ENCODE data around the gene CSN3.
"Not testable (repeated sequence)": the region's sequence is repeated elsewhere in the genome, so short reads cannot be mapped to it uniquely, and the experiment has no call there.

CSN3 gene

DNA sequence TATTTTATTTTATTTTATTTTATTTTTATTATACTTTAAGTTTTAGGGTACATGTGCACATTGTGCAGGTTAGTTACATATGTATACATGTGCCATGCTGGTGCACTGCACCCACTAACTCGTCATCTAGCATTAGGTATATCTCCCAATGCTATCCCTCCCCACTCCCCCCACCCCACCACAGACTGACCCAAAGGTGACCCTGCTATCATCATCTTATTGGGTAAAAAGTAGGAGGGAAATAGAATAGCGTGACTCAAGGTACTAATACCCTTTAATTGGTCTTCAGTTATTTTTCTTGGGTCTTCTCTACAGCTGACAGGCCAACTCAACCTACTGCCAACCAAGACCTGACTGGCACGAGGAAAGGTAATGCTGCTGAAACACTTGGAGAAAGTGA is at the start of gene CSN3:
TSS of gene CSN3 (plus strand) at position 301 of the 400 bp plus-strand sequence. CDS start 2,223 bp downstream, outside the sequence.
- not testable (repeated sequence) for H3K4me3 ChIP-seq; H3K27ac ChIP-seq; H3K9me3 ChIP-seq (ENCODE audit: low read depth, low read length); DNase-seq (ENCODE audit: low read depth, low spot score); H3K36me3 ChIP-seq (ENCODE audit: insufficient read depth, low read length); H3K9ac ChIP-seq (ENCODE audit: insufficient read length)

GRCh38 chr4:70192895-70193294 is 49.5 kb upstream of the CSN3 start:
- TF ChIP-seq EZH2 (IDR thresholded peaks at IDR 0.05) (no peak), FOXP2 (optimal IDR thresholded peaks at IDR 0.05; ENCODE audit: control extremely low read depth, extremely low read length, insufficient read depth) (no peak), POLR2AphosphoS5 (IDR thresholded peaks at IDR 0.05; ENCODE audit: borderline replicate concordance, low read depth, low read length) (no peak)
- H3K36me3 ChIP-seq (ENCODE audit: insufficient read depth, low read length): no peaks in the 10 kb centered on the region
- H3K27ac ChIP-seq: no peak overlapping the region
- no peaks in the 10 kb centered on the region for H3K9me3 ChIP-seq (ENCODE audit: low read depth, low read length)
- H3K4me3 ChIP-seq: no peak overlapping the region
- DNase-seq (ENCODE audit: low read depth, low spot score): no peak
- H3K9ac ChIP-seq (ENCODE audit: insufficient read length): no peak overlapping the region

- Histone ChIP-seq H3K4me3 (no peak within 1 kb of the TSS), H3K27ac (no peak within 1 kb of the TSS), H3K9me3 (ENCODE audit: low read depth, low read length) (no peaks in the 10 kb centered on the region), H3K36me3 (ENCODE audit: insufficient read depth, low read length) (no peaks in the 10 kb centered on the region), H3K9ac (ENCODE audit: insufficient read length) (no peak within 1 kb of the TSS)
- no peak for TF ChIP-seq POLR2AphosphoS5 (IDR thresholded peaks at IDR 0.05; ENCODE audit: borderline replicate concordance, low read depth, low read length)
- TF ChIP-seq EZH2 (IDR thresholded peaks at IDR 0.05): no peak
- no peak for TF ChIP-seq FOXP2 (optimal IDR thresholded peaks at IDR 0.05; ENCODE audit: control extremely low read depth, extremely low read length, insufficient read depth)
- no peak for DNase-seq (ENCODE audit: low read depth, low spot score)
Observed at GRCh38 chr4:70195425-70195824, 47.0 kb upstream of the CSN3 start, which contains the start of gene ODAM. ODAM (plus strand) TSS chr4:70195725; CDS start chr4:70196544, 819 bp downstream.

DNA sequence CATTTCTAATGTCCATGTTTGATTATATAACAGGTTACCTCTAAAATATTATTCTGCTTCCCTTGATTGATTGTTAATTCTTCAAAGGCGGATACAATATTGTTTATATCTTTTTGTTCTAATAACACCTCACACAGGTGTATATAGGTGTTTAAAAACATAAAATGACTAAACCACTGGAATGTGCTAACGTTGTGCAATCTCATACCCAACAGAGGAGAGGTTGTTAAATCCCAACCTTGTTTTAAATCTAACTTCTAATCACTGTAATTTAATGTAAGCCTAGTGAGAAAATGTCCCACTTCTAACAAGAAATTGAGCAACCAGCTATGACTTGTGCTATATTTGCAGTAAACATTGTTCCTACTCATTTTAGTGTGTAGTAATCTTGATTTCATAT is 45.5 kb upstream of the CSN3 start:
- no peaks in the 10 kb centered on the region for H3K9me3 ChIP-seq (ENCODE audit: low read depth, low read length)
- H3K36me3 ChIP-seq (ENCODE audit: insufficient read depth, low read length): no peaks in the 10 kb centered on the region
- TF ChIP-seq FOXP2 (optimal IDR thresholded peaks at IDR 0.05; ENCODE audit: control extremely low read depth, extremely low read length, insufficient read depth): no peak
- no peak for TF ChIP-seq POLR2AphosphoS5 (IDR thresholded peaks at IDR 0.05; ENCODE audit: borderline replicate concordance, low read depth, low read length)
- TF ChIP-seq EZH2 (IDR thresholded peaks at IDR 0.05): no peak
- H3K27ac ChIP-seq: no peak overlapping the region
- no peak overlapping the region for H3K9ac ChIP-seq (ENCODE audit: insufficient read length)
- no peak for DNase-seq (ENCODE audit: low read depth, low spot score)
- no peak overlapping the region for H3K4me3 ChIP-seq

GRCh38 chr4:70197842-70198241 is 44.6 kb upstream of the CSN3 start:
- TF ChIP-seq POLR2AphosphoS5 (IDR thresholded peaks at IDR 0.05; ENCODE audit: borderline replicate concordance, low read depth, low read length) (no peak), FOXP2 (optimal IDR thresholded peaks at IDR 0.05; ENCODE audit: control extremely low read depth, extremely low read length, insufficient read depth) (no peak), EZH2 (IDR thresholded peaks at IDR 0.05) (no peak)
- no peak for DNase-seq (ENCODE audit: low read depth, low spot score)
- no peaks in the 10 kb centered on the region for H3K9me3 ChIP-seq (ENCODE audit: low read depth, low read length)
- no peak overlapping the region for H3K27ac ChIP-seq
- no peaks in the 10 kb centered on the region for H3K36me3 ChIP-seq (ENCODE audit: insufficient read depth, low read length)
- H3K4me3 ChIP-seq: no peak overlapping the region
- H3K9ac ChIP-seq (ENCODE audit: insufficient read length): no peak overlapping the region

DNA sequence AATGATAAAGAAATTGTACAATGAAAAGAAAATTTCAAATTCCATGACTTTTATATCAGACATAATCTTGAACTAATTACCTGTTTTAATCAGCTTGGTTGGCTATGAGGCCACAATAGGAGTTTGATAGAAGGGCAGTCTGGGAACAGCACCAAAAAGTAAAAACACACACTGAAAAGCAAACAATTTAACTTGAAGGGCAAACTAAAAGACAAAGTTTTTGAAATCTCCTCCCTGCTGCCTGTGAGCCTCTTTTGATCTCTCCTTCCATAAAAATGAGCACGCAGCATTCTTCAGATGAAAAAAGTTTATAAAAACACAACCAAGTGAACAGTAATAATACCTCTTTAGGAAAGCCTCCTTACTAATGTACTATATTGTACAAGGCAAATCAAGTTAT is 38.8 kb upstream of the CSN3 start:
- no peak overlapping the region for H3K9ac ChIP-seq (ENCODE audit: insufficient read length)
- no peak for DNase-seq (ENCODE audit: low read depth, low spot score)
- H3K9me3 ChIP-seq (ENCODE audit: low read depth, low read length): no peaks in the 10 kb centered on the region
- no peak overlapping the region for H3K27ac ChIP-seq
- no peaks in the 10 kb centered on the region for H3K36me3 ChIP-seq (ENCODE audit: insufficient read depth, low read length)
- no peak overlapping the region for H3K4me3 ChIP-seq
- TF ChIP-seq POLR2AphosphoS5 (IDR thresholded peaks at IDR 0.05; ENCODE audit: borderline replicate concordance, low read depth, low read length) (no peak), EZH2 (IDR thresholded peaks at IDR 0.05) (no peak), FOXP2 (optimal IDR thresholded peaks at IDR 0.05; ENCODE audit: control extremely low read depth, extremely low read length, insufficient read depth) (no peak)

GRCh38 chr4:70212752-70213151 is 29.6 kb upstream of the CSN3 start:
- not testable (repeated sequence) for H3K9ac ChIP-seq (ENCODE audit: insufficient read length); DNase-seq (ENCODE audit: low read depth, low spot score); H3K9me3 ChIP-seq (ENCODE audit: low read depth, low read length); H3K27ac ChIP-seq; H3K36me3 ChIP-seq (ENCODE audit: insufficient read depth, low read length); H3K4me3 ChIP-seq

DNA sequence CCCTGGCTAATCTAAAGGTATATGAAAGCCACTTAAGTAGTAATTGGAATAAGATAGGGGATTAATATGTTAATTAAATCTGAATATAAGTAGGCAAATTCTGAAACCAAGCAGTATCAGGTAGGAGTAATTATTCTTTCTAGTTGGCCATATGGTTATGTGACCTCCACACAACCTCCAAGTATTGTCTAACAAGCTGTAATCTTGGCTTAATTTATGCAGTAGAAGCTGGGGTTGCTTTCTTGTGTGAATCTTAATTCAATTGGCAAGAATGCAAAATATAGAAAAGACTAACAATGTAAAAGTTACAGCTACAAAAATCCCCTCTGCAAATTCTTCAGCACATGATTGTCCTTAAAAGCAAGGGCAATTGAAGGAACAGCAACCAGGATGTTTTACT is 26.3 kb upstream of the CSN3 start:
- H3K4me3 ChIP-seq; H3K9me3 ChIP-seq (ENCODE audit: low read depth, low read length); H3K36me3 ChIP-seq (ENCODE audit: insufficient read depth, low read length); H3K9ac ChIP-seq (ENCODE audit: insufficient read length); DNase-seq (ENCODE audit: low read depth, low spot score); H3K27ac ChIP-seq: not testable (repeated sequence)

GRCh38 chr4:70216550-70216949 is 25.8 kb upstream of the CSN3 start:
- H3K9ac ChIP-seq (ENCODE audit: insufficient read length); H3K27ac ChIP-seq; H3K4me3 ChIP-seq; DNase-seq (ENCODE audit: low read depth, low spot score); H3K9me3 ChIP-seq (ENCODE audit: low read depth, low read length); H3K36me3 ChIP-seq (ENCODE audit: insufficient read depth, low read length): not testable (repeated sequence)

DNA sequence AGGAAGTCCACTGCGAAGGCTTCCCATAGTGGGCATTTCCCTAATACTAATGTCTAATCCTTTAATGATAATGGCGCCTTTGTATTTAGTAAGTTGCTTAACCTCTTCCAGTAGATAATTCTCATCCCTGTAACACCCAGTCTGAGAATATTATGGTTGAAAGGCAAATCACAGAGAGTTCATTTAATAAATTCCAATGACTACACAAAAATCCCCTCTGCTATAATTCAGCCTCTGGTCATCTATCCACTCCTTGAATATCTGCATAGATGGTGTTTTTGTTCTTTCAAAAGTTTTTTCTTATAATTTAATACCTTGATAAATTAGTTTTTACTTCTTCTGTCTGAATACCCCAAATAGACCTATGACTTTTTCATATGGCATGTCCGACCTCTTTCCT is 21.0 kb upstream of the CSN3 start:
- H3K27ac ChIP-seq; H3K9me3 ChIP-seq (ENCODE audit: low read depth, low read length); DNase-seq (ENCODE audit: low read depth, low spot score); H3K4me3 ChIP-seq; H3K9ac ChIP-seq (ENCODE audit: insufficient read length); H3K36me3 ChIP-seq (ENCODE audit: insufficient read depth, low read length): not testable (repeated sequence)

GRCh38 chr4:70221818-70222217 is 20.6 kb upstream of the CSN3 start:
- not testable (repeated sequence) for H3K36me3 ChIP-seq (ENCODE audit: insufficient read depth, low read length); H3K4me3 ChIP-seq; H3K9ac ChIP-seq (ENCODE audit: insufficient read length); H3K27ac ChIP-seq; H3K9me3 ChIP-seq (ENCODE audit: low read depth, low read length); DNase-seq (ENCODE audit: low read depth, low spot score)

Measured in SK-N-MC (cell line).